K562 (cell line): ENCODE data around the gene BCL7B. TPM values are rescaled to one million over a fixed set of nuclear protein-coding genes. Genes with fewer than 3 reads are reported as not detected.

Source experiments
- BACH1 ChIP-seq: fragments of 200-800 bp; sonication (Bioruptor generic); IDR thresholded peaks from 2 replicates; pipeline ENCODE4 v1.6.1; 2016; ENCODE audit warnings: missing genetic modification characterization, missing compliant biosample characterization
- BMI1 ChIP-seq: fragments of 150-350 bp; IDR thresholded peaks from 2 replicates; pipeline ENCODE4 v1.6.1; 2014; ENCODE audit warnings: low read length
- CBFA2T3 ChIP-seq: fragments of 450-650 bp; IDR thresholded peaks from 2 replicates; pipeline ENCODE4 v1.6.1; 2017
- DMBX1 ChIP-seq: fragments of 250-450 bp; sonication (Bioruptor Pico); IDR thresholded peaks from 2 replicates; pipeline ENCODE4 v1.8.0; 2022; ENCODE audit warnings: inconsistent platforms, mild to moderate bottlenecking, moderate library complexity, borderline replicate concordance
- FOXA1 ChIP-seq: fragments of 450-650 bp; IDR thresholded peaks from 2 replicates; pipeline ENCODE4 v1.6.1; 2016; ENCODE audit warnings: mild to moderate bottlenecking, borderline replicate concordance
- GTF2E2 ChIP-seq: fragments of 200-800 bp; sonication (Bioruptor generic); IDR thresholded peaks from 2 replicates; pipeline ENCODE4 v1.6.1; 2016; ENCODE audit warnings: missing genetic modification characterization, missing compliant biosample characterization
- GTF3C2 ChIP-seq: IDR thresholded peaks from 3 replicates; pipeline ENCODE4 v1.6.1; 2011; ENCODE audit warnings: borderline replicate concordance, mild to moderate bottlenecking, moderate library complexity; ENCODE audit not compliant: insufficient read length; ENCODE audit errors: extremely low read depth
- MEF2A ChIP-seq: IDR thresholded peaks from 2 replicates; pipeline ENCODE4 v1.6.1; 2011; ENCODE audit warnings: low read depth, mild to moderate bottlenecking, low read length, moderate library complexity; ENCODE audit not compliant: control insufficient read depth
- POU5F1 ChIP-seq: fragments of 150-350 bp; IDR thresholded peaks from 2 replicates; pipeline ENCODE4 v1.6.1; 2014; ENCODE audit warnings: borderline replicate concordance, low read length, low read depth, mild to moderate bottlenecking; ENCODE audit not compliant: partially characterized antibody
- RBM34 ChIP-seq: fragments of 200-400 bp; formaldehyde crosslinking; IDR thresholded peaks from 2 replicates; pipeline ENCODE4 v1.6.1; 2018; ENCODE audit warnings: low read length, borderline replicate concordance; ENCODE audit not compliant: insufficient read depth
- RFX5 ChIP-seq: IDR thresholded peaks from 2 replicates; pipeline ENCODE4 v1.6.1; 2011; ENCODE audit warnings: low read depth, mild to moderate bottlenecking, improper control_type of control experiment, low read length
- RNF2 ChIP-seq: sonication (generic); IDR thresholded peaks from 2 replicates; pipeline ENCODE4 v1.6.1; 2016
- TBP ChIP-seq: optimal IDR thresholded peaks from 2 replicates; pipeline ENCODE3; 2011; ENCODE audit warnings: low read depth, low read length, improper control_type of control experiment
- XRCC4 ChIP-seq: IDR thresholded peaks from one replicate; pipeline ENCODE4 v1.6.1; 2011; ENCODE audit not compliant: insufficient read depth, insufficient read length; ENCODE audit errors: extremely low read depth
- ZC3H8 ChIP-seq: fragments of 450-650 bp; IDR thresholded peaks from 2 replicates; pipeline ENCODE4 v1.6.1; 2017
- ZEB2 ChIP-seq: fragments of 450-650 bp; IDR thresholded peaks from 2 replicates; pipeline ENCODE4 v1.6.1; 2016
- ZNF436 ChIP-seq: fragments of 250-450, 450-650 bp; sonication (Bioruptor Pico); formaldehyde crosslinking; IDR thresholded peaks from 2 replicates; pipeline ENCODE4 v1.7.0; 2020; ENCODE audit warnings: mild to moderate bottlenecking
- polyA plus RNA-seq, 8 experiments: library from polyadenylated mRNA; depleted of rRNA in 4 of 8; stranded (reverse) in 5 of 8; unstranded in 3 of 8; fragments of >200 nt; fragmentation: Nextera tagmentation in 2 of 8; fragmentation: Illumina TruSeq in 1 of 8; extraction: Ambion mirVana in 2 of 8; extraction: Trizol in 1 of 8; gene quantifications; 2 replicates each; pipeline versions ENCODE4 v1.2.1 to v1.2.3, GENCODE V29; 2011 to 2014; ENCODE audit warnings: inconsistent platforms in 1 of 8, missing spikeins in 1 of 8
- total RNA-seq, 7 experiments: library from RNA; depleted of rRNA in 6 of 7; stranded (reverse); fragments of >200 nt in 6 of 7; fragmentation: Illumina TruSeq in 2 of 7; extraction: Trizol in 2 of 7; gene quantifications; 2 replicates each; pipeline versions ENCODE4 v1.2.1 to v1.2.3, GENCODE V29; 2011 to 2021; ENCODE audit warnings: low replicate concordance in 1 of 7
- TF ChIP-seq, protein P1 (sequence below): fragments of 250-450 bp; sonication (Bioruptor Pico); IDR thresholded peaks from 2 replicates; pipeline ENCODE4 v1.4.0; 2020
- TF ChIP-seq, protein P2 (sequence below): IDR thresholded peaks from 2 replicates; pipeline ENCODE4 v1.6.1; 2011; ENCODE audit warnings: borderline replicate concordance, low read depth, mild to moderate bottlenecking, moderate library complexity, low read length; ENCODE audit not compliant: insufficient read depth, poor library complexity, severe bottlenecking
- TF ChIP-seq, protein P3 (sequence below): sonication (generic); formaldehyde crosslinking; IDR thresholded peaks from 2 replicates; pipeline ENCODE4 v1.8.1; 2023; ENCODE audit warnings: mild to moderate bottlenecking, missing genetic modification reagents

Gene BCL7B
- total and polyA plus RNA-seq, 9 of the 15 experiments (the other 6 are each of a cell fraction or from before 2014, with no cell fraction given) = 10.0 to 73.2 (median 32.9) TPM

GRCh38 chr7:73577627-73578341 is 20.3 kb upstream of the BCL7B start (continued):
- TF ChIP-seq XRCC4 (no peak), BACH1 (no peak), TBP (no peak), POU5F1 (no peak), RNF2 (no peak), GTF3C2 (no peak), FOXA1 (no peak), BMI1 (no peak), CBFA2T3 (no peak), DMBX1 (CRISPR knock-in tag) (no peak), RFX5 (no peak), RBM34 (no peak), ZC3H8 (no peak), ZEB2 (no peak), GTF2E2 (tag) (no peak), ZNF436 (CRISPR knock-in tag) (no peak), MEF2A (no peak)
- TF ChIP-seq, protein P1, sequence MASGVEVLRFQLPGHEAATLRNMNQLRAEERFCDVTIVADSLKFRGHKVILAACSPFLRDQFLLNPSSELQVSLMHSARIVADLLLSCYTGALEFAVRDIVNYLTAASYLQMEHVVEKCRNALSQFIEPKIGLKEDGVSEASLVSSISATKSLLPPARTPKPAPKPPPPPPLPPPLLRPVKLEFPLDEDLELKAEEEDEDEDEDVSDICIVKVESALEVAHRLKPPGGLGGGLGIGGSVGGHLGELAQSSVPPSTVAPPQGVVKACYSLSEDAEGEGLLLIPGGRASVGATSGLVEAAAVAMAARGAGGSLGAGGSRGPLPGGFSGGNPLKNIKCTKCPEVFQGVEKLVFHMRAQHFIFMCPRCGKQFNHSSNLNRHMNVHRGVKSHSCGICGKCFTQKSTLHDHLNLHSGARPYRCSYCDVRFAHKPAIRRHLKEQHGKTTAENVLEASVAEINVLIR = no peak
- TF ChIP-seq, protein P2, sequence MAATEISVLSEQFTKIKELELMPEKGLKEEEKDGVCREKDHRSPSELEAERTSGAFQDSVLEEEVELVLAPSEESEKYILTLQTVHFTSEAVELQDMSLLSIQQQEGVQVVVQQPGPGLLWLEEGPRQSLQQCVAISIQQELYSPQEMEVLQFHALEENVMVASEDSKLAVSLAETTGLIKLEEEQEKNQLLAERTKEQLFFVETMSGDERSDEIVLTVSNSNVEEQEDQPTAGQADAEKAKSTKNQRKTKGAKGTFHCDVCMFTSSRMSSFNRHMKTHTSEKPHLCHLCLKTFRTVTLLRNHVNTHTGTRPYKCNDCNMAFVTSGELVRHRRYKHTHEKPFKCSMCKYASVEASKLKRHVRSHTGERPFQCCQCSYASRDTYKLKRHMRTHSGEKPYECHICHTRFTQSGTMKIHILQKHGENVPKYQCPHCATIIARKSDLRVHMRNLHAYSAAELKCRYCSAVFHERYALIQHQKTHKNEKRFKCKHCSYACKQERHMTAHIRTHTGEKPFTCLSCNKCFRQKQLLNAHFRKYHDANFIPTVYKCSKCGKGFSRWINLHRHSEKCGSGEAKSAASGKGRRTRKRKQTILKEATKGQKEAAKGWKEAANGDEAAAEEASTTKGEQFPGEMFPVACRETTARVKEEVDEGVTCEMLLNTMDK = no peak
- TF ChIP-seq, protein P3, sequence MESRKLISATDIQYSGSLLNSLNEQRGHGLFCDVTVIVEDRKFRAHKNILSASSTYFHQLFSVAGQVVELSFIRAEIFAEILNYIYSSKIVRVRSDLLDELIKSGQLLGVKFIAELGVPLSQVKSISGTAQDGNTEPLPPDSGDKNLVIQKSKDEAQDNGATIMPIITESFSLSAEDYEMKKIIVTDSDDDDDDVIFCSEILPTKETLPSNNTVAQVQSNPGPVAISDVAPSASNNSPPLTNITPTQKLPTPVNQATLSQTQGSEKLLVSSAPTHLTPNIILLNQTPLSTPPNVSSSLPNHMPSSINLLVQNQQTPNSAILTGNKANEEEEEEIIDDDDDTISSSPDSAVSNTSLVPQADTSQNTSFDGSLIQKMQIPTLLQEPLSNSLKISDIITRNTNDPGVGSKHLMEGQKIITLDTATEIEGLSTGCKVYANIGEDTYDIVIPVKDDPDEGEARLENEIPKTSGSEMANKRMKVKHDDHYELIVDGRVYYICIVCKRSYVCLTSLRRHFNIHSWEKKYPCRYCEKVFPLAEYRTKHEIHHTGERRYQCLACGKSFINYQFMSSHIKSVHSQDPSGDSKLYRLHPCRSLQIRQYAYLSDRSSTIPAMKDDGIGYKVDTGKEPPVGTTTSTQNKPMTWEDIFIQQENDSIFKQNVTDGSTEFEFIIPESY = no peak; the same call in 1 of the 2 replicates
